HL-60/S4 treated with phorbol 12-myristate 13-acetate at 8.2 ng/mL for 4 days and 3 days (cell line): ENCODE measurements around the gene ELOVL5.
"Not testable (repeated sequence)": the region's sequence is repeated elsewhere in the genome, so short reads cannot be mapped to it uniquely, and the experiment has no call there.

ENCODE experiments used
- in situ Hi-C: fragments of 300-500 bp; cut with MboI; formaldehyde crosslinking; loops from 2 replicates; pipeline ENCODE4 v1.15.0; 2022; ENCODE audit warnings: low sequenced_read_pairs

The ELOVL5 gene

DNA sequence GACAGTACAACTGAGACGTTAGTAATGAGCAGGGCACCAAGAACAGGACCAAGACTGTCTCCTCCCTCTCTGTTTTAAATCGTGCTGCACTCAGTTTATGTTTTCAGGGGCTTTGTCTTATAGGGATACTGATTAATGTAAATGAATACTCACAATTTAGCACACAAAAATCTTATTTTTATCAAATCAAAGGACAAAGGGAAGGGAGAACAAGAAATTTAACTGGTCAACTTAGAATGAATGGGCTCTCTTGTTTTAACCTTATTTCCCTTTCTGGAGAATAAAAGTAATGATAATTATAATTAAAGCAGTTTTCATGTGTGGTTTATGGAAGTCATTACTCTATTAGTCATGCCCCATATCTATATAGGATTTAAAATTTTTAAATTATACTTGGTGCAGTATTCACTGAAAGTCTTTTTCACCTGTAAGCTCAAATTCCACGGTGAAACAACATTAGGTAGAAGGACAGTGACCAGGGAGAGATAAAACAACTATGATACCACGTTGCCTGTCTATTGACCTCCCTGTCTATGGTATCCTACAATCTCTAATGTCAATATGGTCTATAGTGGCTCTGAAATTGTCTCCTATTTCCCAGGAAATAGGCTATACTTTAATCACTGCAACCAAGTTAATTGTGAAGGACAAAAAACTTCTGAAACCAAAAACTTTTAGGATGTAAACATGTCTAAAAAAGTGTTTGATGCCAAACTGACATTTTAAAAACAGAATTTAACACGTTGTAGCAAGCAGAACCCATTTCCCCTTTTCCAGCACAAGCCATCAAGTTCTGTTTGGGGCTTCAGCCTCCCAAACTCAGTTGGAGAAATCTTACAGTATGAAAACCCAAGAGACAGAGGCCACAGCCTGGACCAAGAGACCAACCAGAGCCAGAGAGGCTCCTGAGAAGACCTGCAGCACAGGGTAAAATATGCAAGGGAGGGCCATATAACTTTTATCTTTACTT, 15.0 kb downstream of the ELOVL5 start:
- in situ Hi-C loops: no loop called here

DNA sequence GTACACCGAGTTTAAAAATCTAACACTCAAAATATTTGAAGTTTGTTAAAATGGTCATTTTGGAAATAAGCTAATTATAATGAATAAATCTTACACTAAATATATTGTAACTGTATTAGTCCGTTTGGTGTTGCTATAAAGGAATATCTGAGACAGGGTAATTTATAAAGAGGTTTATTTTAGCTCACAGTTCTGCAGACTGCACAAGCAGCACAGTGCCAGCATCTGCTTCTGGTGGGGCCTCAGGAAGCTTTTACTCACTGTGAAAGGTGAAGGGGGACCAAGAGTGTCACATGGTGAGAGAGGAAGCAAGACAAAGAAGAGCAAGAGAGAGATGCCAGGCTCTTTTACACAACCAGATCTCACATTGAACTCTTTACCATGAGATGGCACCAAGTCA, 17.1 kb downstream of the ELOVL5 start:
- in situ Hi-C loops: no loop called here

DNA sequence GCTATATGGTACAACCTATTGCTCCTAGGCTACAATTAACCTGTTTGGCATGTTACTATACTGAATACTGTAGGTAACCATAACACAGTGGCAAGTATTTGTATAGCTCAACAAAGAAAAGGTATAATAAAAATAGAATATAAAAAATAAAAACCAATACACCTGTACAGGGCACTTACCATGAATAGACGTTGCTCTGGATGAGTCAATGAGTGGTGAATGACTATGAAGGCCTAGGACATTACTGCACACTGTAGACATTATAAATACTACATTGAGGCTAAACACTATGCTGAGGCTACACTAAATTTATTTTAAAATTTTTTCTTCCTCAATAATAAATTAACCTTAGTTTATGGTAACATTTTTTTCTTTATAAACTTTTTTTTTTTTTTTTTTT, 18.6 kb downstream of the ELOVL5 start:
- in situ Hi-C loops: no loop called here

DNA sequence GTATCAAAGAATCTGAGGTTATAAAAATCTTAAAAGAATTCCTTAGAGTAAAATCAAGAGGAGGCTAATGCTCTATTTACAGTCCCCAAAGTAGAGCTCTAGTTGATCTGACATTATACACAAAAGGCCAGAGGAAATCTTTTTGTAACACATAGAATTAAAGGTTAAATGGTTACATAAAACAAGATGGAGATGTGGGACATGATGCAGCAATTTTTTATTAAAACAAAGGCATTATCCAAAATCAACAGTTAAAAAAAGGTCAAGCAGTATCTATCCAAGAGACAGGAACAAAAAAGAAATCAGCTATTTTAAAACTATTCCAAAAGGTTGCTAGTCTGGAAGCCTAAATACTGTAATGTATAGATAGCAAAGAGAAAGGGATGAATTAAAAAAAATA, 20.4 kb downstream of the ELOVL5 start:
- in situ Hi-C loops: no loop called here

DNA sequence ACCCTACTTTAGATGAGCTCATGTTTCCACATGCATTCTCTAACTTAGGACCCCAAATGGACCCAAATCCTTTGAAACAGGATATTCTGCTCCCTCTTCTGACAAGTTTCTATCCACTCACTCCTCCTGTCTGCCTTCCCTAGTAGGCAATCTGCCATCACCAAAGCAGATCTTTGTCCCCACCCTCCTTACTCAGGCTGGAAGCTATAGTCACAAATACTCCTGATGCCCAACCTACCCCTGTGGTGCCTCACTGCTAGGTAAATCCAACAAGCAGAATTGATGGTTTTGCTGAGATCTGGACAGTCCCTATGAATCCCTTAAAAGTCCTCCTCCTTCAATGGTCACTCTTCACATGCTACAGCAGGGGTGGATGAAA, 21.7 kb downstream of the ELOVL5 start:
- in situ Hi-C loops: no loop called here

DNA sequence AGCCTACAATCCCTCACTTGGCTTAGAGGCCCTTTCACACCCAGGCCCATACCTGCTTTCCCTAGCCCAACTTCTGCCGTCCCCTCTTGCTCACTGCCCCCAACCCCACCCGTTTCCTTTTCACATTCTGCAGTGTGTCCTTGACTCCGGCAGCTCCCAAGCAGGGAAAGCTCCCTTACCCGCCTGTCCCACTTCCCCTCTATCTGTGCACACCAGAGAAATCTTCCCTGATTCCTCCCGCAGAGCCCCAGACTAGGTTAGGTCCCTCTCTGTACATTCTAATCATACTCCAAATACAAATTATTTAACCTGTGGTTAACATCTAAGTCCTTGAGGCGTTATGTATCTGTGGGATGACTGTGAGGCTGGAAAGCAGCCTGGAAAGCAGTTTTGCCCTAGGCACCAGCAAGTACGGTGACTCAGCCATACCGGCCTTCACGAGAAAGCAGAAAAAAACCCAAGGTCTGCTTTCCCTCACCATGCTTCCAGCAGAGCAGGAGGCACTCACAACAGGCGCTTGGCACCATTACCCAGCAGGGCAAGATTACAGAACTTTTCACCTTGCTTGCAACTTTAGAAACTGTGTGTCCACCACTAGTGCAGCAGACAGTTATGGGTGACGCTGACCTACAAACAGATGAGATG, 22.3 kb downstream of the ELOVL5 start:
- in situ Hi-C loops: no loop called here

DNA sequence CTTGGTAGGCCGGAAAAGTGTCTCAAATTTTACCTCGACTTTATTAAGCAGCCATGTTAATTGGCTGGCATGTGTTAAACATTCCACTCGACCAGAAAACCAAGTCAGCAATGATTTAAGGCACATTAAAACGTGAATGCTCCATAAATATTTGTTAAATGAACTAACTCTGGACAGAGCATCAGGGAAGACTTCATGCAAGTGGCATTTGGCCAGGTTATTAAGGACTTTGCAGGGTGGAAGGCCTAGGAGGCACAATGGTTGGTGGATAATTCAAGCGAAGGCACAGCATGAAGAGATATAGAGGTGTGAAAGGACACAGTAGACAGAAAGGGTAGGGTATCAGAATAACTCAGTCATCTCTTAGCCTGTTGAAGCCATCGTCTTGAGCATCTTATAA, 23.0 kb downstream of the ELOVL5 start:
- in situ Hi-C loops: no loop called here

DNA sequence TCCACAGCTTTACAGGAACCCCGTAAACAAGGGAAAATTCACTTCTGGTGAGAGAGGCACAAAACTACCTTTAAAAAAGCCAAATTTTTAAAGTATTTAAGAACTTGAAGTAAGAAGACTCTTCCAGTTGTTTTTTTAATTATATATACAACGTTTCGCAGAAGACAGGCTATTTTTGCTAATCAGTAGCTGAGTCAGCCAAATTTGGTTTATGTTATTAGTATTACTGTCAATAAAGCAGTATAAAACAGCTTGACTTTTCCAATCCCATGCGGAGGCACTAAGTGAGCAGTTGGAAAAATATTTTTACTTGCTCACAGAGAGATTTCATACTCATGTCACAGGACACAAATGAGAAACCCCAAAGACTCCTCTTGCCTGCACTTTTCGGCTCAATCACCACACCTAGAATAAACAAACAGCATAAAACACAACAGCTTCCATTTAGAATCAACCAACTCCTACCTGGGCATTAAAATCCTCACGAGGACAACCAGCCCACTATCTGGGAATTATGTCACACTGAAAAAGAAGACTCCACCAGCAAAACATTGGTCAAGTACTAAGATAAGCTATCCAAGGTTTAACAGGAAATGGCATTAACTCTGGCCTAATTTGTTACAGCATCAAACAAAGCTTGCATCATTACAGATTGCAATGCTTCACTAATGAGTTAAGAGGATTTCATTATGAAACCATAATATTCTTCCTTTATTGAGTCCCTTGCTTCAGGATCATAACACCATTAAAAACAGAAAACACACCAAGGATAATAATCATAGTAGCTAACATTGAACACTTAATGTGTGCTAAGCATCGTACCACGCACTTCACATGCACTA, 26.3 kb downstream of the ELOVL5 start:
- in situ Hi-C loops: no loop called here

DNA sequence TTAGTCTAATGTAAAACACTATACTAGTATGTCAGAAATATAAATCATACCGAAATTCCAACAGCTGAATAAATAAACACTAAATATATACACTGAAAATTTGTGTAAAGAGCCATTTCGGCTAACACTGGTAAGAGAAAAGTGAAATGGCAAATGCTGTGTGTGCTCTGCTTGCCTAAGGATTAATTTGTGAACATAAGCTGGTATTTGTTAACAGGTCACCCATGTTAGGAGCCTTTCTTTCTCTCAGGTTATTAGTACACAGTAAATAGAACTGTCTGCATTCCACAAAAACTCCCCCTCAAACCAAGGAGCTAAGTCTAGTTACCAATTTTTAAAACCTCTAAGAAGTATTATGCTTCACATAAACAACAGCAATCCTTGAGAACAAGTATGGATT, 27.0 kb downstream of the ELOVL5 start:
- in situ Hi-C loops: no loop called here

DNA sequence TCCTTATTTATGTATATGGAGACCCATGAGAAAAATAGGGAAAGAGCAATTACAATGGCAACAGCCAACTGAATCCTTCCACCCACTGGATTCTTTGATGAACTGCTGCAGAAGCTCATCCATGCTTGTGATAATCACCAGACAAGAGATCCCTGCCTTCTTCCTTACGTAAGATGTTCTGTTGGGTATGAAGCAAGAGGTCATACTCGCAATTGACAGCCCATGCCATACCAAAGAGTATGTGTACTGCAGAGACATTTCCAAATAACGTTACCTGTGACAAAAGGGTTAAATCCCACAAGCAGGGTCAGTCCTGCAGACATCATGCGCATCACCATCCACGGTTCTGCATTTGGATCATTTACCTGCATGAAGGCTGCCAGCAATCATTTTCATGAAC, 27.8 kb downstream of the ELOVL5 start:
- in situ Hi-C loops: no loop called here

DNA sequence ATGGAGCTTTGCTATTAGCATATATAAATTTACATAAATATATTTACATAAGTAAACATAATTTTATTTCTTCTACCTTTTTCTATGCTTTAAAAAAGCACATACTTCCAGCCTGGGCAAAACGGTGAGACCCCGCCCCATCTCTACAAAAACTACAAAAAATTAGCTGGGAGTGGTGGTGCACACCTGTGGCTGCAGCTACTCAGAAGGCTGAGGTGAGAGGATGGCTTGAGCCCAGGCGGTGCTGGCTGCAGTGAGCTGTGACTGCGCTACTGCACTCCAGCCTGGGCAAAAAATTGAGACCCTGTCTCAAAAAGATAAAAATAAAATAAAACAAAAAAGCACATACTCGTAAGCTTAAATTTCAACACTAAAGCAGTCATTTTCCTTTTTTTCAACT, 30.3 kb downstream of the ELOVL5 start:
- in situ Hi-C loops: no loop called here

DNA sequence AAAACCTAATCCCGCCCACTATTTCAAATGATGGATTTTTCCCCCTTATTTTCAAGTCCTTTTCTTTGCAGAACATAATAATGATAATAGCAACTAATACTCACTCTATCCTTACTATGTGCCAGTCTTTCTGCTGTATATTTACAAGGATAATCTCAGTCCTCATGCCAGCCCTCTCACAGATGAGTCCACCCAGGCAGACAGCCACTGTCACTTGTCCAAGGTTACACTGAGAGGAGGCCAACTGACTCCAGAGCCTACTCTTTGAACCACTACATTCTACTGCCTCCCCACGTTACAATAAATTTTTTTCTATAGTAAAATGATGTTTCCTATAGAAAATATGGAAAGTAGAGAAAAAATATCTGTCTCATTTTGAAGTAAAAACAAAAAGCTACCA, 30.9 kb downstream of the ELOVL5 start:
- in situ Hi-C loops: no loop called here

DNA sequence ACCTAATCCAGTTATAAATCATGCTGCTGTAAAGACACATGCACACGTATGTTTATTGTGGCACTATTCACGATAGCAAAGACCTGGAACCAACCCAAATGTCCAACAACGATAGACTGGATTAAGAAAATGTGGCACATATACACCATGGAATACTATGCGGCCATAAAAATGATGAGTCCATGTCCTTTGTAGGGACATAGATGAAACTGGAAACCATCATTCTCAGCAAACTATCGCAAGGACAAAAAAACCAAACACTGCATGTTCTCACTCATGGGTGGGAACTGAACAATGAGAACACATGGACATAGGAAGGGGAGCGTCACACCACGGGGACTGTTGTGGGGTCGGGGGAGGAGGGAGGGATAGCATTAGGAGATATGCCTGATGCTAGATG, 31.5 kb downstream of the ELOVL5 start:
- in situ Hi-C loops: not testable (repeated sequence)

DNA sequence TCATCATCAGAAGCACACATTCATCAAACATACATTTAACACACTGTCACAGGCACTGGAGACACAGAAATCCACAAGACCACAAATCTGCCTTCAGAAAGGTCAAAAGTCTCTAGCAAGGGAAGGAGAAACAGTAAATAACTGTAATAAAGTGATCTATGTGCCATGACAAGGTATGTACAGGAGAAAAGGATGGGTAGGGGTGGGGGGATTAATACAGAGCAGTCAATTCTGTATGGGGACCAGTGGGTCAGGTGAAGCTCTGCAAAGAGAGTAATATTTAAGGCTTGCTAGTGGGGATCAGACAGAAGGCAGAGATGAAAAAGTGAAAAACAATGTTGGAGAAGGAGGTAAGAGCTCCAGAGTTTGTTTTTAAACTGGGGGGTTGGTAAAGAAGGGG, 32.6 kb downstream of the ELOVL5 start:
- in situ Hi-C loops: no loop called here

DNA sequence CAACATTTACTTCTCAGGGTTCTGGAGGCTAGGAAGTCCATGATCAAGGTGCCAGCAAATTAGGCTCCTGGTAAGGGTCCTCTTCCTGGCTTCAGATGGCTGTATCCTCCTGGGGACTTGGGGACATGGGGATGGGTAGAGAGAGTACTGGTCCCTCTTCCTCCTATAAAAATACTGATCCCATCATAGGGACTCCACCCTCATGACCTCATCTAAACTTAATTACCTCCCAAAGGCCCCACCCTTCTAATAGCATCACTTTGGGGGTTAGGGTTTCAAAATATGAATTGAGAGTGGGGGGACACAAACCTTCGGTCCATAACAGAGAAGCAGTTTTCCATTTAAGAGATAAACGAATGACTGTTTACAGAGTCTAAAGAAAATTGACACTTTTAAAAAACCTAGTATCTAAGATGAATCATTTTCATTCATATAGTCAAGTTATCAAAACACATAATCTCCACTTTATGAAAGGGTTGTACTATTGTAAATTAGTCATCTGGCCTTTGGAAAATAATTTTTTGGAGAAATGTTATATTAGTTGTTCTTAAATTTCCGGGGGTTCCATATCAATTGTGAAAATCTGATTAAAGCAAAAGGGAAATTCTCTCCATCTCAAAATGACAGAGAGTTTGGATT, 33.5 kb downstream of the ELOVL5 start:
- in situ Hi-C loops: no loop called here

DNA sequence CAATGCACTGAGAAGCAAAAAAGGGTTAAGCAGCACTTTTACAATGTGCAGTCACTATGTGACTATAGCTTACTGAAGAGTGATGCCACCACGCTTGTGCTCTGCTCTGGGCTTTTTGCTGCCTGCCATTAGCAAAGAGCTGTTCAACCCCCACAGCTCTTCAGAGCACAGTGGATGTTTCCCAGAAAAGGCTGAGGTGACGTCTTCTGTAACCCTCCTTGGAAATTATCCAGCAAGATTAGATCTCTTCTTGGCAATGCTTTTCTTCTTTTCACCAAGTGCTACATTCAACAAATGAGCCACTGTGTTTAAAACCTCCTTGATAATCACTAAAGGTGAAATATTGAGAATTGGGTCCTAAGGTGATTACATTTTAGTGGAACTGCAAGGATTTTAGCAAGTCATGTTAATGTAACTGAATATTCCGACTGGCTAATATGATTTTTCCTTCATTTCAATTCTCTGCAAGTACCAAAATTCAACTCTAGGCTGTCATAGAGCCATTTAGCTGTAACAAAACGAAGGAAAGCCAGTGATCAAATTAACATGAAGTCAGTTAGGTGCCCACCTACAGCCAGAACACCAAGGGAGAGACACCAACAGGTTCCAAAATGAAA, 34.9 kb downstream of the ELOVL5 start:
- in situ Hi-C loops: no loop called here

DNA sequence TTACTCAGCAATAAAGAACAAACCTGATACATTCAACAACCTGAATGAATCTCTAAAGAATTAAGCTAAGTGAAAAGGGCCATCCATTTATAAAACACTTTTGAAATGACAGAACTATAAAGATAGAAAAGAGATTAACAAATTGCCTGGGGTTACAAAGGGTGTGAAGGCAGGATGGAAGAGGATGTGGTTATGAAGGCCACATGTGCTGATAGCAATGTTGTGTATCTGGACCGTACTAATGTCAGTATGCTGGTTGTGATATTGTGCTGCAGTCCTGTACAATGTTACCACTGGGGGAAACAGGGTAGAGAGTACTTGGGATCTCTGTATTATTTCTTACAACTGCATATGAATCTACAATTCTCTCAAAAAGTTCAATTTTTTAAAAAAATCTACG, 36.4 kb downstream of the ELOVL5 start:
- in situ Hi-C loops: no loop called here

DNA sequence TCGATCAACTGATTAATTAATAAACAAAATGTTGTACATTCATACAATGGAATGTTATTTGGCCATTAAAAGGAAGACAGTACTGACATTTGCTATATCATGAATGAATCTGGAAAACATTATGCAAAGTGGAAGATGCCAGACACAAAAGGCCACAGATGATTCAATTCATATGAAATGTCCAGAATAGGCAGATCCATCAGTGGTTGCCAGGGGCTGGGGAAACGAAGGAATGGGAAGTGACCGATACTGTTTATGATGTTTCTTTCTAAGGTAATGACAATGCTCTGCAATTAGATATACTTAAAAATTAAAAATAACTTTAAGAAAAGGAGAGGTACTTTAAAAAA, 37.2 kb downstream of the ELOVL5 start:
- in situ Hi-C loops: no loop called here

DNA sequence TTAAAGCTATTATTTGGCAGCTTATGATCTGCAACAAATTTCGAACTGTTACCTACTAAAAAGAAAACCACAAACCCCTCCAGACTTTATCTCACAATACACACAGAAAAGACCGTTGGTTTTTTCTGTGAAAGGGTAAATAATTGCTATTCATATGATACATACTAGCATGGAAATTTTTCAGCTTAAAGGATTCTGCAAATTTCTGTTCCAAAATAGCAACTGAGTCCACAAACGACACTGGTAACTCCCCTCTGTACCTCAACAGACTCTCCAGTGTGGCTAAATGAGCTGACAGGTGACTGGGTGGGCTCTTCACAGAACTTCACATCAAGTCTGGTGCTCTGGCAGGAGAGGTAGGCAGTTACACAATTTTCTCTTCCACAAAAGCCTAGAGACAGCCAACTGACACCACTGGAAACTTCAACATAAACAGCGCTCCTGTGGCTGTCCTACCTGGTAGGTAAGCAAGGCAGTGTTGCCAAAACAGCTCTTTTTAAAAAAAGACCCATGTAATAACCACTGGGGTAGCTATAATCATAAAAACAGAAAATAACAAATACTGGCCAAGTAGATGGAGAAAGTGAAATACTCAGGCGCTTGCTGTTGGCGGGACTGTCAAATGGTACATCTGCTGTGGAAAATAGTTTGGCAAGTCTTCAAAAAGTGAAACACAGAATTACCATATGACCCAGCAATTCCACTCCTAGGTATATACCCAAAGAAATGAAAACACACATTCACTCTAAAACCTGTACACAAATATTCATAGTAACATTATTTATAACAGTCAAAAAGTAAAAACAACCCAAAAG, 37.8 kb downstream of the ELOVL5 start:
- in situ Hi-C loops: no loop called here

DNA sequence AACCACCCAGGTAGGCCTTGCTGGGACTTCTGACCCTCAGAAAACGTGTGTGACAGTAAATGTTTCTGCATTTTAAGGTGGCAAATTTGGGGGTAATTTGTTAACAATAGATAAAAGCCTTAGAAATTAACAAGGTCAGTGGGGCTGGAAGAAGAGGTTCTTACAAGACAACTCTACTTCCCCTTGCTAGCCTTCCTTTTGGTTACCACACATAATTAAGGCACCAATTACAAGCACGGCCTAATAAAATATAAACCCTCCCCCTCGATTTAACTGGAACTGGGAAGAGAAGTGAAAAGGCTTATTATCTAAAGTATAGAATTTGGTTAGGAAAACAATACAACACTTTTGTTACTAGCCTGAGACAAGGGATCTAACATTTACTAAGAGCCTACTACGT, 38.8 kb downstream of the ELOVL5 start:
- in situ Hi-C loops: no loop called here
